Measurements from ENCODE around the gene CHPF.

Gene CHPF

DNA sequence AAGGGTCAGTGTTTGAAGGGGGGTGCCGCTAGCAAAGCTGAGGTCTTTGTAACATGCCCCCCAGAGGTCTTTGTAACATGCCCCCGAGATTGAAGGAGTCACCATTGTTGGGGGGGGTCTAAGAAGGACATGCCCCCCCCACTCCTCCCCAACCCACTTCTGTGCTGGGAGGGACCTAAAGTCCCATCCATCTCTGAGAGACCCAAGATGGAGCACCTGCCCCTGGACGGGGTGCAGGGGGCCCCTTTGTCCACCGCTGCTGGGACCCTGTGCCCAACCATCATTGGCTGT is 35.2 kb downstream of the CHPF start:
- no peak overlapping the region for H2AFZ ChIP-seq (ENCODE audit: low read depth, low read length, severe bottlenecking)
- no peaks in the 10 kb centered on the region for H3K9me2 ChIP-seq (replicated peaks; ENCODE audit: insufficient read depth, low read length)
- no peaks in the 10 kb centered on the region for H3K9me3 ChIP-seq (ENCODE audit: insufficient read depth, low read length)
- no peak overlapping the region for H3K4me2 ChIP-seq (ENCODE audit: low read depth, low read length, poor library complexity, severe bottlenecking)
- H3K79me2 ChIP-seq (ENCODE audit: insufficient read depth, low read length) = no peaks in the 10 kb centered on the region
- no peak for TF ChIP-seq EZH2phosphoT487 (conservative IDR thresholded peaks at IDR 0.05; ENCODE audit: low read length)
- TF ChIP-seq, protein P1, sequence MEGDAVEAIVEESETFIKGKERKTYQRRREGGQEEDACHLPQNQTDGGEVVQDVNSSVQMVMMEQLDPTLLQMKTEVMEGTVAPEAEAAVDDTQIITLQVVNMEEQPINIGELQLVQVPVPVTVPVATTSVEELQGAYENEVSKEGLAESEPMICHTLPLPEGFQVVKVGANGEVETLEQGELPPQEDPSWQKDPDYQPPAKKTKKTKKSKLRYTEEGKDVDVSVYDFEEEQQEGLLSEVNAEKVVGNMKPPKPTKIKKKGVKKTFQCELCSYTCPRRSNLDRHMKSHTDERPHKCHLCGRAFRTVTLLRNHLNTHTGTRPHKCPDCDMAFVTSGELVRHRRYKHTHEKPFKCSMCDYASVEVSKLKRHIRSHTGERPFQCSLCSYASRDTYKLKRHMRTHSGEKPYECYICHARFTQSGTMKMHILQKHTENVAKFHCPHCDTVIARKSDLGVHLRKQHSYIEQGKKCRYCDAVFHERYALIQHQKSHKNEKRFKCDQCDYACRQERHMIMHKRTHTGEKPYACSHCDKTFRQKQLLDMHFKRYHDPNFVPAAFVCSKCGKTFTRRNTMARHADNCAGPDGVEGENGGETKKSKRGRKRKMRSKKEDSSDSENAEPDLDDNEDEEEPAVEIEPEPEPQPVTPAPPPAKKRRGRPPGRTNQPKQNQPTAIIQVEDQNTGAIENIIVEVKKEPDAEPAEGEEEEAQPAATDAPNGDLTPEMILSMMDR (IDR thresholded peaks at IDR 0.05; ENCODE audit: insufficient read depth, low read length, poor library complexity, severe bottlenecking) = no peak
- no peaks in the 10 kb centered on the region for H3F3A ChIP-seq (ENCODE audit: insufficient read depth)
- no peaks in the 10 kb centered on the region for H3K27me3 ChIP-seq (ENCODE audit: low read length)
- H3K9ac ChIP-seq (ENCODE audit: low read length) = no peak overlapping the region
- no peak overlapping the region for H3K4me3 ChIP-seq (ENCODE audit: insufficient read depth, low read length, poor library complexity, severe bottlenecking)
- H3K27ac ChIP-seq (ENCODE audit: low read depth, low read length) = no peak overlapping the region
- no peaks in the 10 kb centered on the region for H4K20me1 ChIP-seq (ENCODE audit: low read depth, low read length)
- H3K36me3 ChIP-seq (ENCODE audit: low read length) = no peaks in the 10 kb centered on the region

- Histone ChIP-seq H4K20me1 (ENCODE audit: low read depth, low read length) (no peaks in the 10 kb centered on the region), H3K4me3 (ENCODE audit: insufficient read depth, low read length, poor library complexity, severe bottlenecking) (no peak overlapping the region), H3K9me2 (replicated peaks; ENCODE audit: insufficient read depth, low read length) (no peaks in the 10 kb centered on the region), H3F3A (ENCODE audit: insufficient read depth) (no peaks in the 10 kb centered on the region), H3K27me3 (ENCODE audit: low read length) (no peaks in the 10 kb centered on the region), H3K9ac (ENCODE audit: low read length) (no peak overlapping the region), H3K9me3 (ENCODE audit: insufficient read depth, low read length) (no peaks in the 10 kb centered on the region), H2AFZ (ENCODE audit: low read depth, low read length, severe bottlenecking) (no peak overlapping the region), H3K36me3 (ENCODE audit: low read length) (no peaks in the 10 kb centered on the region), H3K4me2 (ENCODE audit: low read depth, low read length, poor library complexity, severe bottlenecking) (no peak overlapping the region), H3K79me2 (ENCODE audit: insufficient read depth, low read length) (no peaks in the 10 kb centered on the region), H3K27ac (ENCODE audit: low read depth, low read length) (no peak overlapping the region)
- TF ChIP-seq EZH2phosphoT487 (conservative IDR thresholded peaks at IDR 0.05; ENCODE audit: low read length) = no peak
- TF ChIP-seq, protein P1 (IDR thresholded peaks at IDR 0.05; ENCODE audit: insufficient read depth, low read length, poor library complexity, severe bottlenecking) = no peak
These were observed 35.8 kb downstream of the CHPF start for GRCh38 chr2:219507581-219508443.

DNA sequence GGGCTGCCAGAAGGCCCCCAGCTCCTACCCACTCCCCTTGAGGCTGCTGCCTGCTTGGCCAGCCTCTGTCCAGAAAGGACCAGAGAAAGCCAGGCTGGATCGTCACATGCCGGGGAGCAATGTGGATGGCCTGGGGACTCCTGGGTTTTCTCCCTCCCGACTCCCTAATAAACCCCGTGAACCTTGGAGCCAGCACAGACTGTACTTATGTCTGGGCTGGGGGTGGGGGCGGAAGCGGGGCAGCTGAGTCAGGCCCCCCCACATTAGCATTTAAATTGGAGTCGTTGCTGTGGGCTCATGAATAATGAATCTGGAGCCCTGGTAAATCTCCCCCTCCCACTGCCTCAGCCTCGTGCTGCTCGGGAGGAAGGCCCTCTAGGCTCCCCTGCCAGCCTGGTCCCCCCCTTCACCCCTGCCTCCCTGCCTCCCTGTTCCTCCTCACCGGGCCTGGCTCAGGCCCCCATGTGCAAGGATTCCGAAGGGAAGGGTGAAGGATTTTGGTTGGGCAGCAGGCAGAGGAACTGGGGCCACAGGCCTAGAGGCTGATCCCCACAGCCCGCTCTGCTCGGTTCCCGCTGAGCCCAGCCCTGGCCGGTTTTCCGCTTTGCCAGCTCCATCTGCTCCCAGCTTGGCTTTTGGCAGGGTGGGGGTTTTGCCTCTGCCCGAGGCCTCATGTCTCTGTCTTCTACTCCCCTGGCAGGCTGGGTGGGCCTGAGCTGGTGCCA is 36.6 kb downstream of the CHPF start:
- H3K9me2 ChIP-seq (replicated peaks; ENCODE audit: insufficient read depth, low read length) = no peaks in the 10 kb centered on the region
- no peak overlapping the region for H3K9ac ChIP-seq (ENCODE audit: low read length)
- no peak overlapping the region for H3K27ac ChIP-seq (ENCODE audit: low read depth, low read length)

More for the DNA sequence above, 36.6 kb downstream of the CHPF start:
- Histone ChIP-seq H4K20me1 (ENCODE audit: low read depth, low read length) (no peaks in the 10 kb centered on the region), H3K27me3 (ENCODE audit: low read length) (no peaks in the 10 kb centered on the region), H2AFZ (ENCODE audit: low read depth, low read length, severe bottlenecking) (no peak overlapping the region), H3K9me3 (ENCODE audit: insufficient read depth, low read length) (no peaks in the 10 kb centered on the region), H3K79me2 (ENCODE audit: insufficient read depth, low read length) (no peaks in the 10 kb centered on the region), H3K4me2 (ENCODE audit: low read depth, low read length, poor library complexity, severe bottlenecking) (no peak overlapping the region), H3F3A (ENCODE audit: insufficient read depth) (no peaks in the 10 kb centered on the region), H3K36me3 (ENCODE audit: low read length) (no peaks in the 10 kb centered on the region), H3K4me3 (ENCODE audit: insufficient read depth, low read length, poor library complexity, severe bottlenecking) (no peak overlapping the region)
- TF ChIP-seq, protein P1 (IDR thresholded peaks at IDR 0.05; ENCODE audit: insufficient read depth, low read length, poor library complexity, severe bottlenecking) = no peak
- no peak for TF ChIP-seq EZH2phosphoT487 (conservative IDR thresholded peaks at IDR 0.05; ENCODE audit: low read length)

Data from SU-DHL-6 (cell line).